Measurements from ENCODE around the gene KRCC1.

DNA sequence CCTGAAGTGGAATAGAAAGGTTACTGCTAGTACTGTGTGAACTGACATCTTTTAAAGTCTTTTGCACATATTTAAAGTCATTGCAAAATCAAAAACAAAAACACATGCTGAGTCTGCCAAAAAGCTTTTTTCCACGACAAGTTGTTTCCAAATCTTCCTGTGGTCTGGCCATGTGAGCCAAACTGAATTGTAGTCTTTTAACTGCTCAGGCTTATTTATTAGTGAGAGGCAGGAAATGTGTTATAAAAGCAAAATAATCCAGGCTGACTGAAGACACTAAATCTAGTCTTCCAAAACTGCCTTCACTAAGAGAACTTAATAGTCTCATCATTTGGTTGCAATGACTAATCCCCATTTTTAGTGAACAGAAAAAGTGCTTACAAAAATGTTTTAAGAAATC is 2.3 kb downstream of the KRCC1 start:
- TF ChIP-seq, protein P1, sequence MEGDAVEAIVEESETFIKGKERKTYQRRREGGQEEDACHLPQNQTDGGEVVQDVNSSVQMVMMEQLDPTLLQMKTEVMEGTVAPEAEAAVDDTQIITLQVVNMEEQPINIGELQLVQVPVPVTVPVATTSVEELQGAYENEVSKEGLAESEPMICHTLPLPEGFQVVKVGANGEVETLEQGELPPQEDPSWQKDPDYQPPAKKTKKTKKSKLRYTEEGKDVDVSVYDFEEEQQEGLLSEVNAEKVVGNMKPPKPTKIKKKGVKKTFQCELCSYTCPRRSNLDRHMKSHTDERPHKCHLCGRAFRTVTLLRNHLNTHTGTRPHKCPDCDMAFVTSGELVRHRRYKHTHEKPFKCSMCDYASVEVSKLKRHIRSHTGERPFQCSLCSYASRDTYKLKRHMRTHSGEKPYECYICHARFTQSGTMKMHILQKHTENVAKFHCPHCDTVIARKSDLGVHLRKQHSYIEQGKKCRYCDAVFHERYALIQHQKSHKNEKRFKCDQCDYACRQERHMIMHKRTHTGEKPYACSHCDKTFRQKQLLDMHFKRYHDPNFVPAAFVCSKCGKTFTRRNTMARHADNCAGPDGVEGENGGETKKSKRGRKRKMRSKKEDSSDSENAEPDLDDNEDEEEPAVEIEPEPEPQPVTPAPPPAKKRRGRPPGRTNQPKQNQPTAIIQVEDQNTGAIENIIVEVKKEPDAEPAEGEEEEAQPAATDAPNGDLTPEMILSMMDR (IDR thresholded peaks at IDR 0.05; ENCODE audit: poor library complexity, severe bottlenecking), result no peak
- TF ChIP-seq EZH2 (IDR thresholded peaks at IDR 0.05; ENCODE audit: borderline replicate concordance, insufficient read depth, low read length, poor library complexity, severe bottlenecking) (no peak), SMC3 (conservative IDR thresholded peaks at IDR 0.05; ENCODE audit: poor library complexity) (no peak), TAF1 (IDR thresholded peaks at IDR 0.05; ENCODE audit: low read depth) (no peak), POLR2AphosphoS5 (IDR thresholded peaks at IDR 0.05) (no peak), REST (IDR thresholded peaks at IDR 0.05; ENCODE audit: borderline replicate concordance) (no peak), EP300 (conservative IDR thresholded peaks at IDR 0.05; ENCODE audit: poor library complexity, severe bottlenecking) (no peak)
